GM18520 (cell line): ENCODE results near the gene LHFPL4.

Source experiments
- ATAC-seq: cut with Tn5 transposase; IDR thresholded peaks from one replicate; pipeline ENCODE4 v1.9.1; 2021; ENCODE audit not compliant: unreplicated experiment

LHFPL4 gene

DNA sequence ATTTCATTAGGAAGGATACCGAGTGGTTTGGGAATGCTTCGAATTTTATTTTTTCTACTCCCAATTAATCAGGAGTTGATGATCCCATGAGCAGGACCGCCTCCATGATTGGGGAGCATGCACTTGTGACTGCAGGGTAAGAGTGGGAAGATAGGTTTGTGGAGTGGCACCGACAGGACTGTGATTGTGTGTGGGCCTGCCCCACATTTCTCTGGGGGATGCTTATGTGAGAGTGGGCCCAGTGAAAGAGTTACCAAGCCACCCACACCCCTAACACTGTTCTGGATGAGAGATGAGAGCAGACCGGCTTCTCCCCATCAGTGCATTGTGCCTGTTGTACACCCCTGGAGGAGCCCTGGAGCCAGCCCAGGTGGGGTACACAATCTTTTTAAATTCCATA, 76.7 kb downstream of the LHFPL4 start:
- no peak for ATAC-seq

- ATAC-seq: no peak
Measured at GRCh38 chr3:9474482-9474881, 79.1 kb downstream of the LHFPL4 start.

GRCh38 chr3:9473496-9474065, 80.0 kb downstream of the LHFPL4 start:
- no peak for ATAC-seq

GRCh38 chr3:9469986-9470385, 83.6 kb downstream of the LHFPL4 start:
- ATAC-seq: no peak

GRCh38 chr3:9468460-9468859, 85.2 kb downstream of the LHFPL4 start:
- ATAC-seq: no peak

DNA sequence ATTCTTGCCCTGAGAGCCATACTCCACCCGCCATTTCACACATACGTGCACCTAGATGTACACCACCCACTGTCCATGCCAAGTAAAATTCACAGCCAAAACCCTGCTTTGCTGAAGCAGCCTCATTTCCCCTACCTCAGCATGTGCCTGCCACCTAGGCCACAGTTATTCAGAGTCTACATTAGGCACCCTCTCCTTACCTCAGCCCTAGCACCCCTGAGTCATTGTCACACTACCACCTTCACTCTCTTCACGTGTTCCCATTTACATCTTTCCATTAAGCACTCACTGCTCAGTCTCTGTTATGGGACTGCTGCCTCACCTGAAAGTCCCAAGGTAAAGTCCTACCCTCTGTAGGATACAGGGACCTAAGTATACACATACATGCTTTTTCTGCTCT, 86.2 kb downstream of the LHFPL4 start:
- ATAC-seq: no peak

DNA sequence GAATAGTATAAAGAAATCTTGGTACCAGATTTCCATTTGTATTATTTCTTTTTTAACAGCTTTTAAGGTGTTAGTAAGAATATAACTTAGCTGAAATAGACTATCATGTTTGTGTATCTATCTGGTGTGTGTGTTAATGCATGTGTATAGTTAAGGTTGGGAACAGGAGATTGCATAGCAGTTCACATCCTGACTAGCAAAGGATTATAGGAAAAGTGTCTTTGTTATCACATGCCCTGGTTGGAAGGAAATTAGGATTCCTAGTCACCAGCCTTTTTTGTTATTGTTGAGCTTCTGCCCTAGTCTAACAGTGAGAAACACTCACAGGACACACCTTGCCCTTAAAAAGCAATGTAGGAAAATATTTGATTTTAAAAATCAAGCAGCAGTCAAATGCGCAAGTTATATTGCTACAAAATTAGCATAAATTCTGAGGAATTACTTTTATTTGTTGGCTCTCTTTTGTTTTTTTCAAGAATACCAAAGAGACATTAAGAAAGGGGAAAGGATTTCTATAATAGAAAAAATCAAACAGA, 98.0 kb downstream of the LHFPL4 start:
- ATAC-seq: no peak

DNA sequence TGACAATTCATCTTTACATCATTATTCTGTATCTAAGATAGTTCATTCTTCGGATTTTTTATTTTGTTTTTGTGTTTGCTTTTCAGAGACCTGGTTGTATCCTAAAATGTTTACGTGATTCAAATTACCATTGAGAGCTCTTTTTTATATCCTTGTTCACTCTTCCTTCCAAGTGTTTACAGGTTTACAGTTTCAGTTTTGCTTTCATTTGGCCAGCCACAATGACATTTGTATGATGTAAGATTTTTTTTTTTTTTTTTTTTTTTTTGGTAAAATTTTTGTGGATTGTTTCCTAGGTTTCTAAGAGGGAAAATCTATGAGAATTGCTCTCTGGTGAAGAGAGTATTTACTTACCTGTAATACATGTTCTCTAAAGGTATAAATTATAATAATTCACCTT, 101.2 kb downstream of the LHFPL4 start:
- ATAC-seq: no peak

- ATAC-seq: no peak
Measured at GRCh38 chr3:9450991-9451390, 102.6 kb downstream of the LHFPL4 start.

DNA sequence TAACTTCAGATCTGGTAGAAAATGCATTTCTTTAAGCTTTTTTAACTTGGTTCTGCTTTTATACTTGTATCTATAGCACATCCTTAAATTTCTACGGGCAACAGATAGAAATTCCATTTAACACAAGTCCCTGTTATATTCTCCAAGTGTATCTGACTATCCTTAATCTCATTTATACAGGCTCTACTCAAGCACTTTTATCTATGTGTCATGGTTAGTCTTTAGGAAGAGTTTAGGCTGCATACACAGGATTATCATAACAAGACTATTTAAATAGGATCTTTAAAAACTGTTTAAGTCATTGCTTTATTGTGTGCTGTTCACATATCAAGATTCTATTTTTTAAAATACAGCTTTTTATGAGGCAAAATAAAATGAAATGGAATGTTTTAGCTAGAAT, 103.5 kb downstream of the LHFPL4 start:
- no peak for ATAC-seq

DNA sequence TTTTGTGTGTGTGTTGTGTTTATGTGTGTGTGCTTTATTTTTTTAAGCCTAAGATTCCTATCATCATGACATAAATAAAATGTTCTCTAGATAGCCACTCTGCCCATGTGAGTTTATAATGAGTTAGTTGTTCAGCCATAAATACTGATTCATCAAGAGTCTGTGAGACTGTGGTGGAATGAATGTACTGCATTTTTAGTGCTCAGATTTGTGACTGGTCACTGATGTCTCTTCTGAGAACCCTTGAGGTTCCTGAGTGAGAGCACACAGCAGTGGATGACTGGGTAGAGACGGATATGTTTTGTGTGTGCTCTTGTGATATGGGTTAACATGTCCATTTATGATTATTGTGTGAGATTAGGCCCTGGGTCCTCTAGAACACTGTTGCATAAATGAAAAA, 105.0 kb downstream of the LHFPL4 start:
- ATAC-seq: no peak
